HG02642 (cell line): ENCODE measurements around the gene FAM229A.
A peak's percentile ranks its signal among the peaks of the same experiment; 100 is the strongest.
"Not testable (repeated sequence)": the region's sequence is repeated elsewhere in the genome, so short reads cannot be mapped to it uniquely, and the experiment has no call there.

Experiments used
- ATAC-seq: cut with Tn5 transposase; IDR thresholded peaks from one replicate; pipeline ENCODE4 v1.9.1; 2021; ENCODE audit warnings: mild to moderate bottlenecking; ENCODE audit not compliant: unreplicated experiment, poor library complexity

The FAM229A gene, protein sequence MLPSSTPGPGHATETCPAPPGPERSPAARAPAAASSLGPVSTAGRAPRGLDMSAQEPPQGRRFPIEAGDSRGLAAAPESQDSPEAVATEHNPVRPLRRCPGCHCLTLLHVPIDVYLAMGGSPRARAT

DNA sequence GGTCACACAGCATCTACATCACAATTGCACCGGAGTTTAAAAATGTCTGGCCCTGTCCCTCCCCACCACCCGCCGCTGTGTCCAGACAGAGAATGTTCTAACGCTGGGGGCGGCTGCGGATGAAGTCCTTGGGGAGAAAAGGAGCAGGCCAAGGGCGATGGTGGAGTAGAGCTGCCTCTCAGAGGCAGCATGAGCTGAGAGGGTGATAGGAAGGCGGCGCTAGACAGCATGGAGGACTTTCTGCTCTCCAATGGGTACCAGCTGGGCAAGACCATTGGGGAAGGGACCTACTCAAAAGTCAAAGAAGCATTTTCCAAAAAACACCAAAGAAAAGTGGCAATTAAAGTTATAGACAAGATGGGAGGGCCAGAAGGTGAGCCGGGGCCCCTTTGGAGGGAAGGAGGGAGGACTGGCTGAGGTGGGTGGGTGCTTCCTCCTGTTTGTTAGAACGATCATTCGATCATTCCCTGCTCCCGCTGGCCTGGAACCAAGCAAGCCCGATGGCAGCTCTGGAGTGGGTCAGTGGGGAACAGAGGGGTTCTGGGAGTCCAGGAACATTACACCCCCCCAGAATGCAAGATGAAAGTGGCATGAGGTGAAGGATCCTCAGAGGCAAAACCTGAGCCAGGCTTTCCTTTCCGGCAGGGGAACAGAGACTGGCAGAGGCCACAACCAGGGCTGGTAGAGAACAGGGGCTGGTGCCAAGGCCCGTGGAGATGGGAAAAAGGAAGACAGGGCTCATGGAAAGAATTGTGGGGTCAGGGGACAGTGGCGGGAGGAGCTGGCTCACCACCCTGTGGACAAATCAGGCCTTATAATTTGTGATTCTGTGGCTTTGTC lies at the start of gene FAM229A, which contains the start of gene TSSK3:
Gene FAM229A (minus strand): TSS at position 12 of the 840 bp plus-strand sequence. CDS start 394 bp downstream, outside the sequence.
Gene TSSK3 (plus strand): TSS at position 66 of the 840 bp plus-strand sequence. CDS start 163 bp downstream, at position 229.
- no peak for ATAC-seq

DNA sequence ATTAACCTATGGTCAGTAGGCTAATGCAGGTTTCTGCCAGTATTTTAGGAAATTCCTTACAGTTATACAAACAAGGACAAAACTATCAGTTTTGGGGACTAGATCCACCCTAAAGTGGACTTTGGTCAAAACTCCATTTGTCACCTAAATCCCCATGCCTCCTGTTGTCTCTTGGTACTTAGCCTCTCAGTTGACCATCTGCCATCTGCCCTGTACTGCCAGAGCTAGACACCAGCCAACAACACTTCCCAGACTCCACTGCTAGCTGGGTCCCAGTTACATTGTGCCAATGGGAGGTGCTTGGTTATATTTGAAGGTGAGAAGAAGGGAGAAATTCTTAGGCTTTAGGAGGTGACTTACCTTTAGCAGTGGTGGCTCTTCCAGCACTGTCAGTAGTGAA lies 49.0 kb upstream of the FAM229A start:
- no peak for ATAC-seq

DNA sequence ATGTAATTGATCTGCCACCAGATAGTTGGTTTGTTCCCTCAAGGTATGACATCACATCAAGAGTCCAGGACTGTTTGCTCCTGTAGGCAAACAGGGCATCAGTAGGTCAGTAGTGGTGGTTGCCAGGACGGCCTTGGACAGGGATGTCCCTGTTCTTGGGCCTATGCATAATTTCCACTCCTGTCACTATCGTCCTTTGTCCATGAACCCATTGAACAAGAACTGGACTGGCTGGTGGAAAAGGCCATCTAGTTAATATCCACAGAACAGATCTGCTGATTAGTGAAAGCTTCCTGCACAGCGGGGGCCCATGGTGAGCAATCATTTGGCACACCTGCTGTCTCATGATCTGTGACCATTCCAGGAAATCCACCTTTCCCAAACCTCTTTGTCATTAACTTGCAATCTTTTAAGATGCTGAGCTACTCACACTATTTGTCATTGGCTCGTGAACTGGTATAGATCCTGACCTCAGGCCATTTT lies 44.4 kb upstream of the FAM229A start:
- ATAC-seq, result no peak

DNA sequence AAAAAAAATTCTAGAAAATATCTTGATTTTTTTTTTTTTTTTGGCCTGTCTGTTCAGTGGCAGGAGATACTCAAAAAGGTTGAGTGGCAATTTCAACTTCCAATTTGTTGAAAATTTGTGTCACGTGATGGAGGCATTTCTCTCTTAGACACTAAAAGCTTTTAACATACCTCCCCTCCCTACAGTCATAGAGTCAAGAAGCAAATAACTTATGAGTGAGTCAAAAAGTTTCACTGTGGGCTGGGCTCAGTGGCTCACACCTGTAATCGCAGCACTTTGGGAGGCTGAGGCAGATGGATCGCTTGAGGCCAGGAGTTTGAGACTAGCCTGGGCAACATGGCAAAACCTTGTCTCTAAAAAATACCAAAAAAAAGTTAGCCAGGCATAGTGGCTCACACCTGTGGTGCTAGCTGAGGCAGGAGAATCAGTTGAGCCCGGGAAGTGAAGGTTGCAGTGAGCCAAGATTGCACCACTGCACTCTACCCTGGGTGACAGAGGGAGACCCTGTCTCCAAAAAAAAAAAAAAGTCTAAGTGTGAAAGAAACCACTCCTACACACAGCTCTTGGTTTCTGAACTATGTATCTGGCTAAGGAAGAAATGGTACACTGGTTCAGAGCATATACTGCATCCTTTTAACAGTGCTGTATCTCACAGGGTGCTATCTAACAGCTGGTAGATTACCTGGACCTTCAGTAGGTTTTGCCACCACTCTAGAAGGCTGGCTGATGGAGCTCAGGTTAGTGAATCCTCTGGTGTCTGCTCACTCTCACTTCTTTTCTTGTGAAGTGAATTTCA lies 43.6 kb upstream of the FAM229A start:
- ATAC-seq, result no peak

DNA sequence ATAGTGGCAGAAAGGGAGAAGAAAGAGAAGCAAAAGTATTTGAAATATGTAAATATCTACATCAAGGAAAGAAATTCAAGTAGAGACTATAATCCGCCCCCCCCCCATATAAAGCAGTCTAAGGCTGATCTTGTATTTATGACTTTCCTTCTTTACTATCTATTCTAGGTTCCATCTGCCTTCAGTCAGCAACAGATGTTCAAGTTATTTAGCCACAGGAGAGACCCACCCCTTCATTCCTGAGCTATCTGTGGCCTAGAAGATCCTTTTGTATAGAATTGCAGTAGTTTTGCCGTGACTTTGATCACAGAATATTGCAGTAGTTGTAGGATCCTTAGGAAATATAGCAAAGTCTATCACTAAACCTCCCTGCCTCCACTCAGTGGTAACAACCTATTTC lies 42.7 kb upstream of the FAM229A start:
- no peak for ATAC-seq

DNA sequence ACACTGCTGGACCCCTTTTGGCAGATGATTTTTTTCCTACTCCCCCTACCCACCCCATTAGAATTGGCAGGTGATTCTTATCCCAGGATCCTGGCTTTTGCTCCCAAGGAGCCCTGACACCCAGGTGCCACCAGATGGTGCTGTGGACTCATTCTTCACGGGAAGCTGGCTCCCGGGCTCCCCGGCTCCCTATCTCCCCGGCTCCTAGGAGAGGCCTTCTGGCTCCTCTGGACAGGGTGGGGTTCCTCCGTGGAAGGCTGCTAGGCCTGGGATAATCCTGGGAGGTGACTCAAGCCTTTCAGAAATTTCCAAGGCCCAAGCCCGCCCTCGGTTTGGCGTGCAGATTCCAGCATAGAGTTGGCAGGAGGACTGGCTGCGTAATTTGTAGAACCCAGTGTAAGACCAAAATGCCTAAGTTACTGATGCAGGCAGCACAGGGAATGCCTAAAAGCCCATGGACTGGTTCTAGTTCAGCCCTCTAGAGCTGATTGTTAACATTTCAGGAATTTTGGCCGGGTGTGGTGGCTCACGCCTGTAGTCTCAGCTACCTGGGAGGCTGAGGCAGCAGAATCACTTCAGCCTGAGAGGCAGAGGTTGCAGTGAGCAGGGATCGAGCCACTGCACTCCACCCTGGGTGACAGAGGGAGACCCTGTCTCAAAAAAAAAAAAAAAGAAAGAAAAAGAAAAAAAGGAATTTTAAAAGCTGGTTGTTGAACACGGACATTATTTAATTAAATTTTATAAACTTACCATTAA lies 38.8 kb upstream of the FAM229A start:
- no peak for ATAC-seq

DNA sequence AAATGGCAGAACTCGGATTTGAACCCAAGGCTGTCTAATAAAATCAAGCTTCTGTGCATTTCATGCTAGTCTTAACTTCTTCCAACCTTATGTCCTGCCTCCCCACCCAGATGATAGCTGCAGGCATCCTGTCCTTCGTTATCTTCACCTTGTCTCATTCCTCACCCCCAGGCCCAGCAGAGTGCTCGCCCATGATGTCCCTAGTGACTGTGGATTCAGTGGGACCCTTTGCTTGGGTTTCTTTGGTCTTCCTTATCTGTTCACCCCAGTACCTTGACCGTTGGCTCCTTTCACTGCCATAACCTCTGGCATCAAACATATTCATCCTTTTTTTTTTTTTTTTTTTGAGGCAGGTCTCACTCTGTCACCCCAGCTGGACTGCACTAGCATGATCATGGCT lies 37.6 kb upstream of the FAM229A start:
- no peak for ATAC-seq

DNA sequence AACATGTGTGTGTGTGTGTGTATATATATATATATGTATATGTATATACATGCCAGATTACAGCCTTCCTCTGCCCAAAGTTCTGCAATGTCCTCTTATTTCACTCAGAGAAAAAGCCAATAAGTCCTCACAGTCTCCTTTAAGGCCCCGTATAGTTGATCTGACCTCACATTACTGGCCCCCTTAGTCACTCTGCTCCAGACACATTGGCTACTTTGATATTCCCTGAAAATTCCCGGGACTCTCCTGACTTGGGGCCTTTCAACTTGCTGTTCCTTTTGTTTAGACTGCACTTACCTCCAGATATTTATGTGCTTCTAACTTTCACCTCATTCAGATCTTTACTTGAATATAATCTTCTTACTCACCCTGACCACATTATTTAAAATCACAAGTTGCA lies 36.1 kb upstream of the FAM229A start:
- no peak for ATAC-seq

DNA sequence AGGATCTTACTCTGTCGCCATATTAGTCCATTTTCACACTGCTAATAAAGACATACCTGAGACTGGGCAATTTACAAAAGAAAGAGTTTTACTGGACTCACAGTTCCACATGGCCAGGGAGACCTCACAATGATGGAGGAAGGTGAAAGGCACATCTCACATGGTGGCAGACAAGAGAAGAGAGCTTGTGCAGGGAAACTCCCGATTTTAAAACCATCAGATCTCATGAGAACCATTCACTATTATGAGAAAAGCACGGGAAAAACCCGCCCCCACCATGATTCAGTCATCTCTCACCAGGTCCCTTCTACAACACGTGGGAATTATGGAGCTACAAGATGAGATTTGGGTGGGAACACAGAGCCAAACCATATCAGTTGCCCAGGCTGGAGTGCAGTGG lies 34.2 kb upstream of the FAM229A start:
- ATAC-seq, result not testable (repeated sequence)

DNA sequence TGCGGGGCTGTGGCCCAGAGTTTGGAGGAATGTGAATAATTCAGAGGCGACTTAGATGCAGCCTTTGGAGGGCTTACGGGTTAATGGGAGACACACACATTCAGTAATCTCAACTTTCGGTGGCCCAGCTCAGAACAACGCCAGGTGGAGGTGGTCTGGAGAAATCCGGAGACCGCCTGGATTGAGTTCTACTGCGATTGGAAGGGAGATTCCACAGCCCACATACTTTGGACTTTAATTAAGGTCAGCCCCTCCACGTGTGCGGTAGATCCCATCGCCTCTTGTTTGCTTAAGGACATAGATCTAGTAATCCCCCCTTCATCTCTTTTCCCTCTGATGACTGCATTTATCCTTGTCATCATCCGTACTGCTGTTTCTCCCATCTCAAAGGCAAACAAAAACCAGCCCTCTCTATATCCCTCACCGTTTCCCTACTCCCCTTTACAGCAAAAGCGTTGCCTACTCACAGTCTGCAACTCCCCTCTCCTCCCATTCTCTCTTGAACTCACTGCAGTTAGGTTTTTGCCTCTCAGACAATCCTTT lies 32.7 kb upstream of the FAM229A start:
- ATAC-seq, result no peak

DNA sequence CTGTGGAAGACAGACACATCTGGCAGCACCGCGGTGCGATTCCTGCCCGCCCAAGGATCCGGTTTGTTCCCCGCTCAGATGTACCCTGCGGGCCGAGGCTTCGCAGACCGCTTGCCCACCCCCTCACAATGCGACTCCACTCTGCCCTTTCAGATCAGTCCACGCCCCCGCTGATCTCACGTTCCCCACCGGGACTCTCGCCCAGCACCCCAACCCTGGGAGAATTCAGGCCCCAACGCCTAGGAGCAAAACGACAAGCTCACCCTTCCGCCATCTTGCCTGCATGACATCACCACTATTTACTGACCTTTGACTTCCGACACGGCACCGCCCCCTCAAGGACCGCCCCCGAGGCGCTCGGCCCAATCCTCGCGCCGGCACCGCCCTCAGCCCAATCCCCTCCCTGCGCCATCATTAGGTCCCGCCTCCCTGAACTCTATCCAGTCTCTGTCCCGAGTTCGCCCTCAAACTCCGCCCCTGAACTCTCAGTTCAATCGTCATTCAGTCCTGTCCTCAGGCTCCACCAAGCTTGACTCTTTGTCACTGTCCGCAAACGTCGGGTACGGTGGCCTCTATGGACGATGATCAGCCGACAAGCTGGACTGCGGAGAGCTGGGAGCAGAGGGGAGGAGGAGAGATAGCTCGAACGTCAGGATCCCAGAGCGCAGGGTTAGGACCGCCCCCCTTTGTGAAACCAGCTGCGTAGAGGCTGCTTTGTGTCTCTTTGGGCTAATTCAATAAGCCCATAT lies 32.0 kb upstream of the FAM229A start, which contains the start of gene BSDC1:
Gene BSDC1 (minus strand): TSS at position 301 of the 749 bp plus-strand sequence. CDS start 27 bp downstream, at position 274.
- ATAC-seq, result peak; percentile 98

DNA sequence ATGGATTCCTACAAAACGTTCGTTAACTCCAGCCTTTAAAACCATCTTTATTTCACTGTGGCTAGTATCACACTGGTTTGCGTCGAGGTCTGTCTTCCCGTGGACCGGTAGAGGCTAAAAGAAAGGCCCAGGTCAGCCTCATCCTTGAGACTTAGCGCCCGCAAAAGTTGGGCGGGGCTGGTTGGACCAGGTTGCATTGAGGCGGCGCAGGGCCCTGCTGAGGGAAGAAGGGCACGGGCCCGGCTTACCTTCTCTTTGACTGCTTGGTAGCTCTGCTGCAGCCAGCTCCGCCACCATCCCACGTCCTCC lies 31.5 kb upstream of the FAM229A start:
- peak; percentile 18 for ATAC-seq

DNA sequence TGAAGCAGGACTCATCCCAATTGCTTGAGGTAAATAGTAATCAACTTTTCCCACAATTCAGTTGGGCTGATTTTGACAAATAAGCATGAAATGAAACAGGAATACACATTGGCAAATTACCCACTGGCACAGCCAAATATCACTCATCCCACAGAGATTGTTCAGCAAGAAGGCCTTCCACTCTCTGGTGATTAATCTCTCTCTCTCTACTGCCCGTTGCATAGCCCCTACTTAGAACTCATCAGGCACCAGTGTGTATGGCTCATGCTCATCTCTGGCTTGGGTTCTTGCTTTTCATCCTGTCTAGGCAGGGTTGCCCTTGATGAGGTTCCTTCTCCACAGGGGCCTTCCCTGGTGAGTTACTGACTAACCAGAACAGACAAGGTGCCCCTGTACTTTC lies 30.9 kb upstream of the FAM229A start:
- no peak for ATAC-seq

DNA sequence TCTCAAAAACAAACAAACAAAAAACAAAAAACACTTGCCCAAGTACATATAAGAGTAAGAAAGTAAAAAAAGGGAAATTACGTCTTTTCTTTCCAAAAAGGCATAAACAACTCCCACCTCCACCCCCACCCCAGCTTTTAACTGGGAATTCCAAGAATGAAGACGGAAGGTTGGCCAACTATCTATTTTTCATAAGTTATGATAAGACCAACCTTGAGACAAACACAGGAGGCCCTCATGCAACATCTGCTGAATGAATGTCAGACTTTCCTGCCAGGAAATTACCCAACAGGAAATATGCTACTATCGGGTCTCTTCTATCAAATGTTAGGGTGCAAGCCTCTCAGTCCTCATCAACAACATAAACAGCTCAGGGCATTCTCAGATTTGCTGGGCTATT lies 30.0 kb upstream of the FAM229A start:
- ATAC-seq, result no peak

DNA sequence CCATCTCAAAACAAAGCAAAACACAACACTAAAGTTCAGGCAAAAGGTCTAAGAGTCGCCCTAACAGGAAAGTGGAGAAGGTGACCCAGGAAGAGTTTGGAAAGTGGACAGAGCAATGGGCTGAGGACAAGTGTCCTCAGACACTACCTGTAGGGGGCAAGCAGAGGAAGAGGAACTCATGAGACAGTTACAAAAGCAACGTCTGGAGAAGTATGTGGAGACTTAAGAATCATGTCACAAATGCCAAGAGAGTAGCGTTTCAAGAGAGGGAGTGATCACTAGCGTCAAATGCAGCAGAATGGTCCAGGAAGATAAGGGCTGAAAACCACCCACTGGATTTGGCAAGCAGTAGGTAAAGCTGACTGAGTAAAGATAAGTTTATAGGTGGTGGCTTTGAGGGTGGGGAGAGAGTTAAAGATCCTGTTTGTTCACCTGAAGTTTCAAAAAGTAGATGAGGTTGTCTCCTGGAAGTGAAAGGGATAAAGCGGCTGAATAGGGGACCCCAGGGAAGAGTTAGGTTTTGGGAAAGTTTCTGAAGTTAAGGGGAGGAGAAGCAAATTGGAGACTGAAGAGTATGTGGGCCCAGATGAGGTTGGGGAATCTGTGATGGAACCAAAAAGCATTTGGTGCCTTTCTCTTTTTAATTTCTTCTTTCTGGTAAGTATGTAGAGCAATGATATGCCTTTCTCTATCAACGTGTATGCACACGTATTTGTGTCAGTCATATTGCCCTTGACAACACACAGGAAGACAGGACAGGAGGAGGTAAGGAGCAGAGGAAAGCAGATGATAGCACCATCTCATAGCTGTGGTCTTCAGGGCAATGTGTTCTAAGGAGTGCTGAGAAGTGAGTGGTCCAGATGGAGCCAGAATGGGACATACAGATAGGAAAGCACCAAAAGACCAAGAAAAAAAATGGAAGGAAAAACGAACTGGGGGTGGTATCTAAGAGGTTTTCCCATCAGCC lies 28.9 kb upstream of the FAM229A start:
- no peak for ATAC-seq

DNA sequence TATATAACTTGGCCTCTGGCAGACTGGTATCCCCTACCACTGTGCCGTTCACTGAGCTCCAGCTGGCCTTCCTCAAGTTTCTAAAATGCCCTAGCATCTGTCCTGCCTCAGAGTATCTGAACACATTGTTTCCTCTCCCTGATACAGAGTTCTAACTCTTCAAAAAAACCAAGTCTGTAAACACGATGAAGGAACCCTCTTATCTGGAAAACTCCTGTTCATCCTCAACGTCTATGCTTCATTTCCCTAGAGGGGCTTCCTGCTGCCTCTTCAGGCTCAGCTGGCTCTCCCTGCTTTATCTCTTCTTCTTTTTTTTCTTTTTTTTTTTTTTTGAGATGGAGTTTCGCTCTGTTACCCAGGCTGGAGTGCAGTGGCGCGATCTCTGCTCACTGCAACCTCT lies 26.4 kb upstream of the FAM229A start:
- no peak for ATAC-seq

DNA sequence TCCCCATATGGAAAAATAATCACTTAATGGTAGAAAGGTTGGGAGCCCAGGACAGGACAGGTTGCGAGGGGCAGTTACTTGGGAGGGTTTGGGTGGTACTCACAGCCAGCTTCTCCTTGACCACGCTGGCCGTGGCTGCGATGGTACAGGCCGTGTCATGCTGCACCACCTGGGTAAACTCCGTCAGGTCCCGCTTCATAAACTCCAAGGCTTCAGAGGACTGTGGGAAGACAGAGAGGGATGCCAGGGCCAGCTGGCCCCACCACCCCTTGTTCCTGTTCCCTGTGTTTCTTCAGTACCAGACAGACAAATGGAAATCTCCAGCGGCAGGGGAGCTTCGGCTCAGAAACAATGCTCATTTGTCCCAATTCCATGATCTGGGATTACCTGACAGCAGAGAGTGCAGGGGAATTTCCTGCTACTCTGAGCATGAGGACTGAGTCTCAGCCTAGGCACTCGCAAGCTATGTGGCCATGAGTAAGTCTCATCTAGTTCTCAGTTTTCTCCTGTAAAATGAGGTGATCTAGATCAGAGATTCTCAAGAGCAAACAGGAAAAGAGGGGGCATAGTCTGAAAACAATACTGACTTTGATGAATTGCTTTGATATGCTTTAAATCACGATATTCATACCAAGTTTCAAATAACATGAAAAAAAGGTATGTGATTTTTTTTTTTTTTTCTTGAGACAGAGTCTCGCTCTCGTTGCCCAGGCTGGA lies 24.5 kb upstream of the FAM229A start:
- ATAC-seq, result no peak

DNA sequence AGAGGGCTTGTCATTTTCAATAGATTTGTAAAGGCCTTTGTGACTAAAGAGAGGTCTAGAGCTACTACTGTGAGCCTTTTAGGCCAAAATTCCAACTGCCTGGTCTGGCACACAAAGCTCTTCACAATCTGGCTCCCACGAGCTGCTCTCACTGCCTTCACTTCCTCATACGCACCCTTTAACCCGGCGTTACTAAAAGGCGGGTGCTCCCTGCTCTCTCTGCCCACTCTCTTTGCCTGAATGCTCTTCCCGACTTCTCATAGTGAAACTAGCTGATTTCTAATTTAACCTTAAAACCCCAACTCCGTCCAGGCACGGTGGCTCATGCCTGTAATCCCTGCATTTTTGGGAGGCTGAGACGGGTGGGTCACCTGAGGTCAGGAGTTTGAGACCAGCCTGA lies 17.8 kb upstream of the FAM229A start:
- ATAC-seq, result no peak
